ENCODE measurements around the gene COG7.
"Not testable (repeated sequence)": the region's sequence is repeated elsewhere in the genome, so short reads cannot be mapped to it uniquely, and the experiment has no call there.

Gene COG7

GRCh38 chr16:23367988-23368387 is 85.0 kb downstream of the COG7 start:
- Histone ChIP-seq H3K27me3 (ENCODE audit: control insufficient read depth, insufficient read depth, low read length) (peaks cover 12% of the 10 kb centered on the region), H3K4me1 (ENCODE audit: control insufficient read depth, insufficient read depth, low read length) (peaks cover 3% of the 10 kb centered on the region), H3K36me3 (ENCODE audit: insufficient read depth, low read length) (no peaks in the 10 kb centered on the region), H3K4me3 (ENCODE audit: low read length) (no peak overlapping the region), H3K9ac (ENCODE audit: low read depth, low read length) (no peak overlapping the region), H3K9me3 (replicated peaks; ENCODE audit: low read length) (no peaks in the 10 kb centered on the region), H3K4me2 (ENCODE audit: low read length) (no peak overlapping the region)

- Histone ChIP-seq H3K36me3 (ENCODE audit: insufficient read depth, low read length) (no peaks in the 10 kb centered on the region), H3K9me3 (replicated peaks; ENCODE audit: low read length) (no peaks in the 10 kb centered on the region), H3K27me3 (ENCODE audit: control insufficient read depth, insufficient read depth, low read length) (peaks cover 12% of the 10 kb centered on the region), H3K4me3 (ENCODE audit: low read length) (no peak overlapping the region), H3K9ac (ENCODE audit: low read depth, low read length) (no peak overlapping the region), H3K4me1 (ENCODE audit: control insufficient read depth, insufficient read depth, low read length) (peaks cover 3% of the 10 kb centered on the region), H3K4me2 (ENCODE audit: low read length) (no peak overlapping the region)
These were observed 85.4 kb downstream of the COG7 start for GRCh38 chr16:23367564-23367963.

- not testable (repeated sequence) for H3K9me3 ChIP-seq (replicated peaks; ENCODE audit: low read length); H3K4me2 ChIP-seq (ENCODE audit: low read length); H3K36me3 ChIP-seq (ENCODE audit: insufficient read depth, low read length); H3K4me3 ChIP-seq (ENCODE audit: low read length); H3K4me1 ChIP-seq (ENCODE audit: control insufficient read depth, insufficient read depth, low read length); H3K9ac ChIP-seq (ENCODE audit: low read depth, low read length)
- H3K27me3 ChIP-seq (ENCODE audit: control insufficient read depth, insufficient read depth, low read length): peaks cover 12% of the 10 kb centered on the region
These were observed 86.6 kb downstream of the COG7 start for GRCh38 chr16:23366341-23366740.

GRCh38 chr16:23365602-23366240 is 87.3 kb downstream of the COG7 start:
- H3K27me3 ChIP-seq (ENCODE audit: control insufficient read depth, insufficient read depth, low read length): peaks cover 10% of the 10 kb centered on the region
- no peak overlapping the region for H3K4me2 ChIP-seq (ENCODE audit: low read length)
- peaks cover 3% of the 10 kb centered on the region for H3K4me1 ChIP-seq (ENCODE audit: control insufficient read depth, insufficient read depth, low read length)
- no peaks in the 10 kb centered on the region for H3K36me3 ChIP-seq (ENCODE audit: insufficient read depth, low read length)
- H3K4me3 ChIP-seq (ENCODE audit: low read length): no peak overlapping the region
- H3K9me3 ChIP-seq (replicated peaks; ENCODE audit: low read length): no peaks in the 10 kb centered on the region
- no peak overlapping the region for H3K9ac ChIP-seq (ENCODE audit: low read depth, low read length)

GRCh38 chr16:23362460-23363317 is 90.3 kb downstream of the COG7 start:
- H3K4me3 ChIP-seq (ENCODE audit: low read length): no peak overlapping the region
- no peak overlapping the region for H3K4me2 ChIP-seq (ENCODE audit: low read length)
- H3K36me3 ChIP-seq (ENCODE audit: insufficient read depth, low read length): no peaks in the 10 kb centered on the region
- H3K9me3 ChIP-seq (replicated peaks; ENCODE audit: low read length): no peaks in the 10 kb centered on the region
- H3K4me1 ChIP-seq (ENCODE audit: control insufficient read depth, insufficient read depth, low read length): no peaks in the 10 kb centered on the region
- H3K9ac ChIP-seq (ENCODE audit: low read depth, low read length): no peak overlapping the region
- peaks cover 3% of the 10 kb centered on the region for H3K27me3 ChIP-seq (ENCODE audit: control insufficient read depth, insufficient read depth, low read length)

- Histone ChIP-seq H3K4me3 (ENCODE audit: low read length) (no peak overlapping the region), H3K4me2 (ENCODE audit: low read length) (no peak overlapping the region), H3K9ac (ENCODE audit: low read depth, low read length) (no peak overlapping the region), H3K9me3 (replicated peaks; ENCODE audit: low read length) (no peaks in the 10 kb centered on the region), H3K36me3 (ENCODE audit: insufficient read depth, low read length) (no peaks in the 10 kb centered on the region), H3K27me3 (ENCODE audit: control insufficient read depth, insufficient read depth, low read length) (no peaks in the 10 kb centered on the region), H3K4me1 (ENCODE audit: control insufficient read depth, insufficient read depth, low read length) (no peaks in the 10 kb centered on the region)
These were observed 93.8 kb downstream of the COG7 start for GRCh38 chr16:23359092-23359760.

- no peaks in the 10 kb centered on the region for H3K4me1 ChIP-seq (ENCODE audit: control insufficient read depth, insufficient read depth, low read length)
- no peaks in the 10 kb centered on the region for H3K27me3 ChIP-seq (ENCODE audit: control insufficient read depth, insufficient read depth, low read length)
- H3K9ac ChIP-seq (ENCODE audit: low read depth, low read length): no peak overlapping the region
- H3K36me3 ChIP-seq (ENCODE audit: insufficient read depth, low read length): no peaks in the 10 kb centered on the region
- H3K9me3 ChIP-seq (replicated peaks; ENCODE audit: low read length): no peaks in the 10 kb centered on the region
- no peak overlapping the region for H3K4me2 ChIP-seq (ENCODE audit: low read length)
- H3K4me3 ChIP-seq (ENCODE audit: low read length): no peak overlapping the region
These were observed 95.2 kb downstream of the COG7 start for GRCh38 chr16:23357761-23358290.

- Histone ChIP-seq H3K4me1 (ENCODE audit: control insufficient read depth, insufficient read depth, low read length) (no peaks in the 10 kb centered on the region), H3K9me3 (replicated peaks; ENCODE audit: low read length) (no peaks in the 10 kb centered on the region), H3K9ac (ENCODE audit: low read depth, low read length) (no peak overlapping the region), H3K4me2 (ENCODE audit: low read length) (no peak overlapping the region), H3K27me3 (ENCODE audit: control insufficient read depth, insufficient read depth, low read length) (no peaks in the 10 kb centered on the region), H3K36me3 (ENCODE audit: insufficient read depth, low read length) (no peaks in the 10 kb centered on the region), H3K4me3 (ENCODE audit: low read length) (no peak overlapping the region)
These were observed 96.0 kb downstream of the COG7 start for GRCh38 chr16:23356941-23357340.

- Histone ChIP-seq H3K4me2 (ENCODE audit: low read length) (no peak overlapping the region), H3K4me3 (ENCODE audit: low read length) (no peak overlapping the region), H3K4me1 (ENCODE audit: control insufficient read depth, insufficient read depth, low read length) (no peaks in the 10 kb centered on the region), H3K27me3 (ENCODE audit: control insufficient read depth, insufficient read depth, low read length) (no peaks in the 10 kb centered on the region), H3K36me3 (ENCODE audit: insufficient read depth, low read length) (no peaks in the 10 kb centered on the region), H3K9ac (ENCODE audit: low read depth, low read length) (no peak overlapping the region), H3K9me3 (replicated peaks; ENCODE audit: low read length) (no peaks in the 10 kb centered on the region)
These were observed 97.8 kb downstream of the COG7 start for GRCh38 chr16:23355106-23355670.

GRCh38 chr16:23354246-23354645 is 98.7 kb downstream of the COG7 start:
- Histone ChIP-seq H3K4me3 (ENCODE audit: low read length) (no peak overlapping the region), H3K36me3 (ENCODE audit: insufficient read depth, low read length) (no peaks in the 10 kb centered on the region), H3K4me1 (ENCODE audit: control insufficient read depth, insufficient read depth, low read length) (no peaks in the 10 kb centered on the region), H3K9me3 (replicated peaks; ENCODE audit: low read length) (no peaks in the 10 kb centered on the region), H3K4me2 (ENCODE audit: low read length) (no peak overlapping the region), H3K27me3 (ENCODE audit: control insufficient read depth, insufficient read depth, low read length) (no peaks in the 10 kb centered on the region), H3K9ac (ENCODE audit: low read depth, low read length) (no peak overlapping the region)

- Histone ChIP-seq H3K9me3 (replicated peaks; ENCODE audit: low read length) (no peaks in the 10 kb centered on the region), H3K4me2 (ENCODE audit: low read length) (no peak overlapping the region), H3K27me3 (ENCODE audit: control insufficient read depth, insufficient read depth, low read length) (no peaks in the 10 kb centered on the region), H3K9ac (ENCODE audit: low read depth, low read length) (no peak overlapping the region), H3K36me3 (ENCODE audit: insufficient read depth, low read length) (no peaks in the 10 kb centered on the region), H3K4me1 (ENCODE audit: control insufficient read depth, insufficient read depth, low read length) (no peaks in the 10 kb centered on the region), H3K4me3 (ENCODE audit: low read length) (no peak overlapping the region)
These were observed 99.5 kb downstream of the COG7 start for GRCh38 chr16:23353440-23353839.

All from skeletal muscle satellite cell (primary cell).